HepG2 (cell line): Measurements from ENCODE around the gene SPAG9. TPM values are rescaled to one million over a fixed set of nuclear protein-coding genes. Genes with fewer than 3 reads are reported as not detected.

Experiments
- ATAC-seq: fragments of 200-7000 bp; cut with Tn5 transposase; 3 replicates; pipeline ENCODE4 v1.9.1; 2020; ENCODE audit warnings: mild to moderate bottlenecking, moderate library complexity
- BruUV-seq: library from RNA; stranded (reverse); fragments of 400-500 nt; replicated peaks from 2 replicates; lab custom pipeline; 2021; lab: Mats Ljungman, UMichigan
- CTCF ChIA-PET: fragments of 300-600 bp; formaldehyde crosslinking; extraction: SDS; loops from one replicate; lab custom pipeline; 2021; ENCODE audit warnings: low total read pairs, inconsistent platforms, low intra/inter-chr PET ratio; lab: Yijun Ruan, JAX
- POLR2A ChIA-PET: fragments of 350-600 bp; sonication (Branson Sonifier 250); formaldehyde crosslinking; loops from one replicate; lab custom pipeline; 2020; ENCODE audit warnings: antibody characterized with exemption, inconsistent platforms; lab: Yijun Ruan, JAX
- DNase-seq: peaks from one replicate; pipeline ENCODE4 v3.0.0-alpha.2; 2015; ENCODE audit warnings: low spot score
- FAIRE-seq: peaks from 3 replicates; lab custom pipeline; 2011; peaks lifted over from hg19 to GRCh38; lab: Jason Lieb, UNC
- H2AFZ ChIP-seq: one replicate; pipeline ENCODE4 v1.6.1; 2011; ENCODE audit warnings: low read length, inconsistent platforms
- H3K27ac ChIP-seq: fragments of 300-600 bp; 3 replicates; pipeline ENCODE4 v1.8.0; 2011; ENCODE audit warnings: mixed run types, mild to moderate bottlenecking, mixed read lengths, low read length, inconsistent platforms; ENCODE audit not compliant: insufficient read depth; ENCODE audit errors: extremely low read length
- H3K27me3 ChIP-seq, 2 experiments: fragments of 200-600 bp in 1 of 2; 2 replicates in 1 of 2; 3 replicates in 1 of 2; pipeline versions ENCODE4 v1.6.0 to v1.8.0; 2011; ENCODE audit warnings: low read length in 2 of 2, mild to moderate bottlenecking in 2 of 2, moderate library complexity in 2 of 2, inconsistent platforms in 1 of 2; ENCODE audit not compliant: insufficient read depth in 2 of 2, control insufficient read depth in 1 of 2
- H3K36me3 ChIP-seq, 2 experiments: fragments of 200-600 bp in 1 of 2; replicated peaks in 1 of 2; 2 replicates in 1 of 2; 3 replicates in 1 of 2; pipeline versions ENCODE4 v1.5.1 to v1.8.0; 2011; ENCODE audit warnings: low read length in 2 of 2, inconsistent platforms in 1 of 2; ENCODE audit not compliant: insufficient read depth in 2 of 2, control insufficient read depth in 1 of 2
- H3K4me1 ChIP-seq: 2 replicates; pipeline ENCODE4 v1.5.1; 2012; ENCODE audit warnings: low read length, inconsistent platforms; ENCODE audit not compliant: insufficient read depth
- H3K4me2 ChIP-seq: 2 replicates; pipeline ENCODE4 v1.6.0; 2011; ENCODE audit warnings: low read depth, low read length, inconsistent platforms
- H3K4me3 ChIP-seq, 3 experiments: fragments of 200-600 bp in 1 of 3; sonication (generic), shearing (Covaris generic) in 1 of 3; replicated peaks in 1 of 3; 2 replicates each; pipeline ENCODE4 v1.5.1; 2011 to 2016; ENCODE audit warnings: low read length in 3 of 3, inconsistent platforms in 2 of 3, low read depth in 2 of 3, mild to moderate bottlenecking in 2 of 3, control low read depth in 1 of 3, mixed read lengths in 1 of 3; ENCODE audit not compliant: insufficient read depth in 1 of 3
- H3K79me2 ChIP-seq: one replicate; pipeline ENCODE4 v1.6.1; 2011; ENCODE audit warnings: low read length, inconsistent platforms; ENCODE audit not compliant: insufficient read depth
- H3K9ac ChIP-seq: 2 replicates; pipeline ENCODE4 v1.6.0; 2011; ENCODE audit warnings: mild to moderate bottlenecking, low read depth, low read length, inconsistent platforms; ENCODE audit not compliant: insufficient read depth
- H3K9me3 ChIP-seq: 2 replicates; pipeline ENCODE4 v1.5.1; 2012; ENCODE audit warnings: mild to moderate bottlenecking, low read length
- H4K20me1 ChIP-seq: 2 replicates; pipeline ENCODE4 v1.6.0; 2011; ENCODE audit warnings: inconsistent platforms, mild to moderate bottlenecking, low read length, moderate library complexity; ENCODE audit not compliant: insufficient read depth
- KIAA2018 ChIP-seq: sonication (generic); formaldehyde crosslinking; IDR thresholded peaks from 2 replicates; pipeline ENCODE4 v1.5.0; 2020; ENCODE audit warnings: mild to moderate bottlenecking, missing genetic modification reagents, borderline replicate concordance
- SUZ12 ChIP-seq: fragments of 150-350 bp; IDR thresholded peaks from 2 replicates; pipeline ENCODE4 v1.6.1; 2014; ENCODE audit warnings: low read depth, low read length
- XRCC5 ChIP-seq: fragments of 200-400 bp; formaldehyde crosslinking; optimal IDR thresholded peaks from 2 replicates; pipeline ENCODE3; 2017; ENCODE audit warnings: mild to moderate bottlenecking, low read length
- ZBTB42 ChIP-seq: sonication (generic); formaldehyde crosslinking; IDR thresholded peaks from 2 replicates; pipeline ENCODE4 v1.5.0; 2020; ENCODE audit warnings: mild to moderate bottlenecking, missing genetic modification reagents
- ZNF580 ChIP-seq: IDR thresholded peaks from 2 replicates; pipeline ENCODE4 v1.6.1; 2016; ENCODE audit warnings: low read depth, borderline replicate concordance
- ZNF652 ChIP-seq: IDR thresholded peaks from 2 replicates; pipeline ENCODE4 v1.6.1; 2016; ENCODE audit warnings: low read depth, borderline replicate concordance
- ZNF839 ChIP-seq: sonication (generic); formaldehyde crosslinking; IDR thresholded peaks from 2 replicates; pipeline ENCODE4 v1.4.0; 2020; ENCODE audit warnings: missing genetic modification reagents, mild to moderate bottlenecking, borderline replicate concordance
- WGBS: methylation state at CpG from one replicate; pipeline ENCODE4 v1.1.6; 2017; ENCODE audit warnings: low lambda C conversion rate; 5-methylcytosine and 5-hydroxymethylcytosine counted together
- in situ Hi-C: cut with HindIII; loops from 2 replicates; pipeline ENCODE4 v1.10.0; 2017; ENCODE audit warnings: low pct_unique_long_range_greater_than_20kb; ENCODE audit not compliant: extremely low pct_ligation_motif_present
- intact Hi-C: fragments of 100-400 bp; cut with micrococcal nuclease; formaldehyde crosslinking; loops from one replicate; pipeline ENCODE4 v1.10.0; 2022; ENCODE audit not compliant: unreplicated experiment
- polyA plus RNA-seq, 8 experiments: library from polyadenylated mRNA; depleted of rRNA in 3 of 8; stranded (reverse) in 7 of 8; unstranded in 1 of 8; fragments of >200 nt; fragmentation: Illumina TruSeq in 4 of 8; extraction: Trizol in 4 of 8; gene quantifications; 2 replicates each; pipeline versions ENCODE4 v1.2.1 to v1.2.3, GENCODE V29; 2011 to 2016; ENCODE audit warnings: low read depth in 4 of 8, missing spikeins in 1 of 8, mixed read lengths in 1 of 8; ENCODE audit not compliant: insufficient read depth in 1 of 8
- total RNA-seq, 5 experiments: library from RNA; depleted of rRNA; stranded (reverse); fragments of >200 nt; fragmentation: Illumina TruSeq; extraction: Trizol; gene quantifications; 2 replicates each; pipeline ENCODE4 v1.2.3, GENCODE V29; 2016; ENCODE audit warnings: low read depth in 1 of 5
- TF ChIP-seq, protein P1 (sequence below): sonication (generic); formaldehyde crosslinking; IDR thresholded peaks from 2 replicates; pipeline ENCODE4 v1.4.0; 2020; ENCODE audit warnings: mild to moderate bottlenecking, missing genetic modification reagents

Gene SPAG9
- total and polyA plus RNA-seq, 2 of the 13 experiments (the other 11 are each of a cell fraction or from before 2014, with no cell fraction given), result 43.2 to 78.6 TPM

GRCh38 chr17:50976951-50977472 is 143.7 kb downstream of the SPAG9 start:
- no peak for ATAC-seq
- no peaks in the 10 kb centered on the region for H3K27me3 ChIP-seq
- peak overlapping the region; percentile 58 for H3K27ac ChIP-seq
- no peak overlapping the region for H3K9ac ChIP-seq
- TF ChIP-seq KIAA2018 (CRISPR knock-in tag), result 0 out of 2 replicates have a peak, but pooled peaks have one; percentile 55
- TF ChIP-seq ZNF580 (CRISPR knock-in tag), result no peak
- TF ChIP-seq ZNF652, result peak; percentile 87
- TF ChIP-seq ZNF839 (CRISPR knock-in tag), result no peak
- no peak for TF ChIP-seq SUZ12
- TF ChIP-seq XRCC5, result no peak
- peak; percentile 60; the same call in 1 of the 2 replicates for TF ChIP-seq ZBTB42
- TF ChIP-seq, protein P1, sequence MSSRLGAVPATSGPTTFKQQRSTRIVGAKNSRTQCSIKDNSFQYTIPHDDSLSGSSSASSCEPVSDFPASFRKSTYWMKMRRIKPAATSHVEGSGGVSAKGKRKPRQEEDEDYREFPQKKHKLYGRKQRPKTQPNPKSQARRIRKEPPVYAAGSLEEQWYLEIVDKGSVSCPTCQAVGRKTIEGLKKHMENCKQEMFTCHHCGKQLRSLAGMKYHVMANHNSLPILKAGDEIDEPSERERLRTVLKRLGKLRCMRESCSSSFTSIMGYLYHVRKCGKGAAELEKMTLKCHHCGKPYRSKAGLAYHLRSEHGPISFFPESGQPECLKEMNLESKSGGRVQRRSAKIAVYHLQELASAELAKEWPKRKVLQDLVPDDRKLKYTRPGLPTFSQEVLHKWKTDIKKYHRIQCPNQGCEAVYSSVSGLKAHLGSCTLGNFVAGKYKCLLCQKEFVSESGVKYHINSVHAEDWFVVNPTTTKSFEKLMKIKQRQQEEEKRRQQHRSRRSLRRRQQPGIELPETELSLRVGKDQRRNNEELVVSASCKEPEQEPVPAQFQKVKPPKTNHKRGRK (CRISPR knock-in tag), result peak; percentile 42; the same call in 1 of the 2 replicates
- intact Hi-C loops (no loop called here), in situ Hi-C loops (no loop called here)
- no peak for DNase-seq
- H3K79me2 ChIP-seq, result no peaks in the 10 kb centered on the region
- H4K20me1 ChIP-seq, result no peaks in the 10 kb centered on the region
- WGBS, result 80% methylated on average over 2 of the region's 2 CpGs
- peaks cover 4 to 32% of the 10 kb centered on the region in 2 experiments for H3K36me3 ChIP-seq
- peaks cover 42% of the 10 kb centered on the region for H3K4me1 ChIP-seq
- CTCF ChIA-PET, result no interaction called here
- no TSS peak for BruUV-seq
- H3K4me2 ChIP-seq, result peak overlapping the region; percentile 25; the same call in 1 of the 2 replicates
- POLR2A ChIA-PET, result interaction anchor here (1.5 to 2.0 kb wide), 3 partner anchors 32 to 258 kb away, joined by 4 to 7 read pairs (median 6); partner anchors contain the start of gene LUC7L3
- H3K9me3 ChIP-seq, result no peaks in the 10 kb centered on the region
- H2AFZ ChIP-seq, result no peak overlapping the region
- no peak overlapping the region for H3K4me3 ChIP-seq
- FAIRE-seq, result no peak
